Natural killer cell treated with Interleukin-12 subunit alpha and Interleukin-12 subunit beta and Interleukin-15 and Interleukin-18, amount 100 ng/mL, for 72 hours (primary cell): ENCODE data around the gene TMED8. TPM values are rescaled to one million over a fixed set of nuclear protein-coding genes. Genes with fewer than 3 reads are reported as not detected.

Experiments used
- ATAC-seq, 2 donors: fragments of 150-1000 bp; cut with Tn5 transposase in 1 of 2; sonication (Bioruptor Pico), chemical (Tn5 transposase) in 1 of 2; 2 replicates each; pipeline ENCODE4 v1.10.0; 2021
- DNase-seq: peaks from one replicate; pipeline ENCODE4 v3.0.0; 2022; ENCODE audit warnings: low spot score
- H3K27ac Mint-ChIP-seq, 2 donors: 1 replicate in 1 of 2; 2 replicates in 1 of 2; pipeline ENCODE4 v1.8.0; 2022; ENCODE audit warnings: mixed read lengths in 2 of 2, mild to moderate bottlenecking in 1 of 2, moderate library complexity in 1 of 2
- H3K27me3 Mint-ChIP-seq, 2 donors: 1 replicate in 1 of 2; 2 replicates in 1 of 2; pipeline ENCODE4 v1.8.0; 2022; ENCODE audit warnings: mixed read lengths in 2 of 2
- H3K36me3 Mint-ChIP-seq: one replicate; pipeline ENCODE4 v1.8.0; 2022; ENCODE audit warnings: mixed read lengths
- H3K4me1 Mint-ChIP-seq, 2 donors: 1 replicate in 1 of 2; 2 replicates in 1 of 2; pipeline ENCODE4 v1.8.0; 2022; ENCODE audit warnings: low read depth in 2 of 2, mixed read lengths in 2 of 2, mild to moderate bottlenecking in 1 of 2
- H3K4me3 Mint-ChIP-seq: one replicate; pipeline ENCODE4 v1.8.0; 2022; ENCODE audit warnings: mixed read lengths
- H3K9me3 Mint-ChIP-seq: 2 replicates; pipeline ENCODE4 v1.8.0; 2022; ENCODE audit warnings: mixed read lengths
- total RNA-seq, 2 donors: library from RNA; stranded (reverse); gene quantifications; one replicate each; pipeline ENCODE4 v1.2.3, GENCODE V29; 2022

TMED8 gene
- total RNA-seq, 2 donors from 2014 or later: 23.3 to 25.0 TPM

DNA sequence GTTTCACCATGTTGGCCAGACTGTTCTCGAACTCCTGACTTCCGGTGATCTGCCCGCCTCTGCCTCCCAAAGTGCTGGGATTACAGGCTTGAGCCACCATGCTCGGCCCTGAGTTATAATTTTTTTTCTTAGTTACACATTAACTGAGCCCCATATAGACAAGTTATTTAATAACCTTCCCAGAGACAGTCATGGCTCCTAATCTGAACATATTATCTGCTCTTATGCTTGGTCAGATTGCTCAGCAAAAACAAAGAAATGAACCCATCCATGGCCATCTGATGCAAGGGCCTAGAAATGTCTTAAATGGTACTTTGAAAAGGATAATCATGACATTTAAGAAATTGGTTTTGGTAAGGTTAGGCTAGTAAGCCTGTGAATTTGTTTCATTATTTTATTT, 13.3 kb upstream of the TMED8 start:
- H3K36me3 Mint-ChIP-seq: no peaks in the 10 kb centered on the region
- no peak for DNase-seq
- no peak overlapping the region for H3K4me3 Mint-ChIP-seq
- no peaks in the 10 kb centered on the region for H3K9me3 Mint-ChIP-seq
- ATAC-seq: no peak
- H3K27me3 Mint-ChIP-seq: no peaks in the 10 kb centered on the region
- no peak overlapping the region for H3K27ac Mint-ChIP-seq
- no peaks in the 10 kb centered on the region for H3K4me1 Mint-ChIP-seq

- ATAC-seq (no peak), DNase-seq (no peak)
- Mint-ChIP-seq H3K9me3 (no peaks in the 10 kb centered on the region), H3K27ac (no peak overlapping the region), H3K4me3 (no peak overlapping the region), H3K27me3 (peaks cover 6 to 12% of the 10 kb centered on the region in 2 donors), H3K36me3 (no peaks in the 10 kb centered on the region), H3K4me1 (peaks cover 18 to 19% of the 10 kb centered on the region in 2 donors)
Measured at GRCh38 chr14:77378701-77379100, 1.8 kb upstream of the TMED8 start.

GRCh38 chr14:77377502-77377844, 579 bp upstream of the TMED8 start:
- H3K9me3 Mint-ChIP-seq: no peaks in the 10 kb centered on the region
- H3K27ac Mint-ChIP-seq: no peak overlapping the region
- peaks cover 24 to 29% of the 10 kb centered on the region in 2 donors for H3K4me1 Mint-ChIP-seq
- no peak overlapping the region for H3K4me3 Mint-ChIP-seq
- H3K36me3 Mint-ChIP-seq: no peaks in the 10 kb centered on the region
- DNase-seq (no peak), ATAC-seq (no peak)
- peaks cover 6 to 12% of the 10 kb centered on the region in 2 donors for H3K27me3 Mint-ChIP-seq

DNA sequence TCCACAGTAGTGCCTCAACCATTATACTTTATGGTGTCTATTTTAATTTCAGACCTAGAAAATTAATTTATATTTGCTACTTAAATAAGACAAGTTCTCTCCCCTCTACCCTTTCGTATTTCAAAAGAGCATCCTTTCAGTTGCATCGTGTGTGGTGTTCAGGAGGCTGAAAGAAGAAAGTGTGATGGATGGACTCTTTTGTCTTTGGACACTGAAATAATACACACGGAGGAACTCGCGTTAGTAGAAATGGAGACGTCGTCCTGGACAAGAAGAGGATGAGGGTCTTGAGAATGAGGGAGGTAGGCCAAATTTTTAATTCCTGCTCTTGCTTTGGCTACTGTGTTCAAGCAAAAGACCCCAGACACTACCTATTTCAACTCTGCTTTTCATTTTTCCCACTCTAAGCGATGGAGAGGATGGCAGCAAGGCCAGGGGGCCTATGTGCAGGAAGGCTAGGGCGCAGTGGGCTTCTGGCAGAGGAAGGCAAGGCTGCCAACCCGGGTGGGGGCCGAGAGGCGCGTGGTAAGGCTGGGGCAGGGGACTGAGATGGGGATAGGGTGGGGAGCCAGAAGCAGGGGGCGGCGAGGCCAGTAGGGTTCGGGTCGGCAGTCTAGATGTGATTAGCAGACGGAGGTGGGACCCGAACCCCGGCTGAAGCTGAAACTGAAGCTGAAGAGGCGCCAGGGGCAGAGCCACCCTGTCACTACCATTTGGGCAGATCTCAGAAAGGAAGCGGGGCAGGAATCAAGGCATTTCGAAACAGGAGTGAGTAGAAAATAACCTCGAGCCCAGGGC, 722 bp downstream of the TMED8 start:
- peaks cover 6 to 11% of the 10 kb centered on the region in 2 donors for H3K27me3 Mint-ChIP-seq
- peaks cover 26 to 31% of the 10 kb centered on the region in 2 donors for H3K4me1 Mint-ChIP-seq
- ATAC-seq (peak; percentile 1 to 62), DNase-seq (peak; percentile 62)
- peak overlapping the region; percentile 95 for H3K4me3 Mint-ChIP-seq
- no peaks in the 10 kb centered on the region for H3K9me3 Mint-ChIP-seq
- peak overlapping the region in 1 of 2 donors; percentile 90 for H3K27ac Mint-ChIP-seq
- no peaks in the 10 kb centered on the region for H3K36me3 Mint-ChIP-seq

- H3K27me3 Mint-ChIP-seq: peaks cover 0 to 2% of the 10 kb centered on the region in 2 donors
- H3K9me3 Mint-ChIP-seq: no peaks in the 10 kb centered on the region
- DNase-seq: no peak
- H3K4me1 Mint-ChIP-seq: peaks cover 26 to 31% of the 10 kb centered on the region in 2 donors
- H3K36me3 Mint-ChIP-seq: no peaks in the 10 kb centered on the region
- H3K27ac Mint-ChIP-seq: peak overlapping the region in 1 of 2 donors; percentile 90
- no peak for ATAC-seq
- peak overlapping the region; percentile 95 for H3K4me3 Mint-ChIP-seq
Measured at GRCh38 chr14:77375164-77375950, 1.5 kb downstream of the TMED8 start.

GRCh38 chr14:77372304-77372841, 4.5 kb downstream of the TMED8 start:
- Mint-ChIP-seq H3K4me3 (peak overlapping the region; percentile 6), H3K36me3 (no peaks in the 10 kb centered on the region), H3K4me1 (peaks cover 35 to 41% of the 10 kb centered on the region in 2 donors), H3K9me3 (no peaks in the 10 kb centered on the region), H3K27me3 (no peaks in the 10 kb centered on the region), H3K27ac (peak overlapping the region in 1 of 2 donors; percentile 16)
- ATAC-seq (no peak), DNase-seq (no peak)

DNA sequence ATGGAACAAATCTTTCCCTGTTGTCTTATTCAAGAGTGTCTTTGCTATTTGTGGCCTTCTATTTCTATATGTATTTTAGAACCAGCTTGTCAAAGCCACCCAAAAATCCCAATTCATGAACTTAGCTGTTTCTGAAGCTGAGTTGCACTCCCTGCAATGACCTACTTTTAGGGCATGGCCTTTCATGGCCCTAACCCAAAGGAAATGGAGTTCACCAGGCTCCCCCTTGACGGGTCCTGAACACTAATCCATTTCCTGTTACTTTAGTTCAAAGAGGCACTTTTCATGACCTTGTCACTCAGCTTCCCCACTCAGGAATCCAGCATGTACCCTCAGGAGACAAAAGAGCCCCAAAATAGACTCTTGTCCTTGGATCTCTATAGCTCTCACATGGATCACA, 7.6 kb downstream of the TMED8 start:
- Mint-ChIP-seq H3K27ac (peak overlapping the region in 1 of 2 donors; percentile 50), H3K9me3 (no peaks in the 10 kb centered on the region), H3K4me3 (no peak overlapping the region), H3K4me1 (peaks cover 20 to 26% of the 10 kb centered on the region in 2 donors), H3K36me3 (no peaks in the 10 kb centered on the region), H3K27me3 (no peaks in the 10 kb centered on the region)
- ATAC-seq: peak in 1 of 2 donors; percentile 46
- no peak for DNase-seq

GRCh38 chr14:77364146-77364545, 12.7 kb downstream of the TMED8 start:
- Mint-ChIP-seq H3K27me3 (no peaks in the 10 kb centered on the region), H3K9me3 (no peaks in the 10 kb centered on the region), H3K36me3 (no peaks in the 10 kb centered on the region), H3K4me1 (peaks cover 9 to 16% of the 10 kb centered on the region in 2 donors), H3K4me3 (no peak overlapping the region), H3K27ac (no peak overlapping the region)
- ATAC-seq: no peak
- no peak for DNase-seq

GRCh38 chr14:77359626-77360025, 17.3 kb downstream of the TMED8 start:
- Mint-ChIP-seq H3K36me3 (no peaks in the 10 kb centered on the region), H3K9me3 (no peaks in the 10 kb centered on the region), H3K27ac (no peak overlapping the region), H3K4me3 (no peak overlapping the region), H3K4me1 (peaks cover 5 to 13% of the 10 kb centered on the region in 2 donors), H3K27me3 (no peaks in the 10 kb centered on the region)
- DNase-seq (no peak), ATAC-seq (no peak)

- Mint-ChIP-seq H3K27me3 (no peaks in the 10 kb centered on the region), H3K4me1 (peaks cover 0 to 5% of the 10 kb centered on the region in 2 donors), H3K36me3 (no peaks in the 10 kb centered on the region), H3K4me3 (no peak overlapping the region), H3K27ac (no peak overlapping the region), H3K9me3 (no peaks in the 10 kb centered on the region)
- no peak for ATAC-seq
- DNase-seq: no peak
Measured at GRCh38 chr14:77356899-77357298, 20.0 kb downstream of the TMED8 start.

DNA sequence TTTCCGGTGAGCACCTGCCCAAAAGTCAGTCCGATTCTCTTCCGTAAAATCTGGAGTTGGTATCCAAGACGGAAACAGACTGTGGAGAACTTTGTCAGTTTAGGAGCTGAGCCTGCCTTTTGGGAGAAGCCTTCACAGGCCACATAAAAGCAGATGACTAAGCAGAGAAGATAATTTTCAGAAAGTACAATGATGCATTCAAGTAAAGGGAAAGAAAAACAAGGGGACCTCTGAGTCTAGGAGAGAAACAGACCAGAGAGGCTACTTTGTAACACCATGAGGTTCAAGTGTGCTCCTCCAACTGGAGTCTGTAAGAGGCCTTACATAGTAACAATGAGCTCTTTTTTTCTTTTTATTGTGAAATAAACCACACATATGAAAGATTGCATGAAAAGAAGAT, 21.1 kb downstream of the TMED8 start:
- H3K9me3 Mint-ChIP-seq: no peaks in the 10 kb centered on the region
- H3K36me3 Mint-ChIP-seq: no peaks in the 10 kb centered on the region
- peaks cover 0 to 2% of the 10 kb centered on the region in 2 donors for H3K4me1 Mint-ChIP-seq
- no peak overlapping the region for H3K27ac Mint-ChIP-seq
- no peaks in the 10 kb centered on the region for H3K27me3 Mint-ChIP-seq
- DNase-seq (no peak), ATAC-seq (no peak)
- H3K4me3 Mint-ChIP-seq: no peak overlapping the region

GRCh38 chr14:77353469-77354141, 23.3 kb downstream of the TMED8 start:
- H3K4me3 Mint-ChIP-seq: no peak overlapping the region
- H3K27me3 Mint-ChIP-seq: no peaks in the 10 kb centered on the region
- ATAC-seq (no peak), DNase-seq (no peak)
- peaks cover 6% of the 10 kb centered on the region for H3K36me3 Mint-ChIP-seq
- no peaks in the 10 kb centered on the region for H3K9me3 Mint-ChIP-seq
- no peak overlapping the region for H3K27ac Mint-ChIP-seq
- no peaks in the 10 kb centered on the region for H3K4me1 Mint-ChIP-seq

GRCh38 chr14:77347751-77348150, 29.1 kb downstream of the TMED8 start:
- Mint-ChIP-seq H3K27me3 (no peaks in the 10 kb centered on the region), H3K36me3 (peaks cover 6% of the 10 kb centered on the region), H3K27ac (no peak overlapping the region), H3K4me1 (no peaks in the 10 kb centered on the region), H3K4me3 (no peak overlapping the region), H3K9me3 (no peaks in the 10 kb centered on the region)
- DNase-seq (no peak), ATAC-seq (no peak)
